HCT116 (cell line): ENCODE results near the gene ADA. TPM values are rescaled to one million over a fixed set of nuclear protein-coding genes. Genes with fewer than 3 reads are reported as not detected.

Experiments
- ATAC-seq: fragments of 200-7000 bp; cut with Tn5 transposase; 2 replicates; pipeline ENCODE4 v1.9.1; 2020; ENCODE audit warnings: mild to moderate bottlenecking, moderate library complexity
- BruUV-seq: library from RNA; stranded (reverse); fragments of 400-500 nt; replicated peaks from 2 replicates; lab custom pipeline; 2021; lab: Mats Ljungman, UMichigan
- CTCF ChIA-PET: fragments of 300-600 bp; sonication (Branson Sonifier 250); formaldehyde crosslinking; loops from one replicate; lab custom pipeline; 2021; ENCODE audit warnings: antibody characterized with exemption; lab: Charles Lee
- POLR2A ChIA-PET: fragments of 300-600, 350-600 bp; sonication (Branson Sonifier 250); formaldehyde crosslinking; loops from one replicate; lab custom pipeline; 2021; ENCODE audit warnings: antibody characterized with exemption; lab: Charles Lee
- RAD21 ChIA-PET, 2 experiments: fragments of 300-600 bp; sonication (Branson Sonifier 250); formaldehyde crosslinking; loops; one replicate each; lab custom pipeline; 2023; ENCODE audit warnings: low total read pairs in 2 of 2; ENCODE audit not compliant: uncharacterized antibody in 2 of 2, unreplicated experiment in 2 of 2, low non-redundant PET in 1 of 2; lab: Charles Lee
- DNase-seq: peaks from one replicate; pipeline ENCODE4 v3.0.0-alpha.2; 2010; ENCODE audit warnings: low read depth, low spot score
- H2AFZ ChIP-seq: fragments of 200-600 bp; shearing (Covaris generic), sonication (generic); 2 replicates; pipeline ENCODE4 v1.6.1; 2017; ENCODE audit warnings: low read depth, mixed run types, mixed read lengths, antibody characterized with exemption, low read length; ENCODE audit not compliant: poor library complexity, severe bottlenecking
- H3K27ac ChIP-seq: 2 replicates; pipeline ENCODE4 v1.5.1; 2012; ENCODE audit warnings: low read depth, low read length
- H3K27me3 ChIP-seq: fragments of 200-600 bp; sonication (generic); 2 replicates; pipeline ENCODE4 v1.6.1; 2016; ENCODE audit warnings: mixed run types, low read length, mixed read lengths; ENCODE audit not compliant: insufficient read depth
- H3K36me3 ChIP-seq, 2 experiments: fragments of 200-500 bp in 1 of 2; fragments of 200-600 bp in 1 of 2; sonication (Bioruptor generic) in 1 of 2; sonication (generic) in 1 of 2; 2 replicates each; pipeline versions ENCODE4 v1.5.1 to v1.6.1; 2014 to 2016; ENCODE audit warnings: low read length in 2 of 2, inconsistent platforms in 1 of 2, mixed read lengths in 1 of 2, mixed run types in 1 of 2; ENCODE audit not compliant: insufficient read depth in 2 of 2, control insufficient read depth in 1 of 2
- H3K4me1 ChIP-seq, 2 experiments: fragments of 200-600 bp in 1 of 2; sonication (generic) in 1 of 2; 2 replicates each; pipeline versions ENCODE4 v1.5.1 to v1.6.1; 2012 to 2017; ENCODE audit warnings: low read length in 2 of 2, inconsistent platforms in 1 of 2, mild to moderate bottlenecking in 1 of 2, mixed read lengths in 1 of 2, mixed run types in 1 of 2, moderate library complexity in 1 of 2; ENCODE audit not compliant: insufficient read depth in 2 of 2, control insufficient read depth in 1 of 2
- H3K4me2 ChIP-seq: fragments of 200-600 bp; sonication (generic); 2 replicates; pipeline ENCODE4 v1.6.1; 2017; ENCODE audit warnings: mixed run types, low read length, mixed read lengths
- H3K4me3 ChIP-seq, 2 experiments: fragments of 200-600 bp in 1 of 2; sonication (generic) in 1 of 2; replicated peaks in 1 of 2; 2 replicates each; pipeline ENCODE4 v1.5.1; 2011 to 2016; ENCODE audit warnings: low read length in 2 of 2, control low read depth in 1 of 2, low read depth in 1 of 2, mild to moderate bottlenecking in 1 of 2, mixed read lengths in 1 of 2, mixed run types in 1 of 2
- H3K79me2 ChIP-seq: fragments of 200-600 bp; sonication (generic); 2 replicates; pipeline ENCODE4 v1.6.1; 2017; ENCODE audit warnings: mild to moderate bottlenecking, mixed run types, low read length, moderate library complexity, mixed read lengths; ENCODE audit not compliant: insufficient read depth
- H3K9ac ChIP-seq: fragments of 200-600 bp; sonication (generic); 2 replicates; pipeline ENCODE4 v1.6.1; 2016; ENCODE audit warnings: low read length, mixed read lengths
- H3K9me2 ChIP-seq: fragments of 200-600 bp; sonication (generic), shearing (Covaris generic); 2 replicates; pipeline ENCODE4 v1.6.1; 2017; ENCODE audit warnings: mixed run types, mild to moderate bottlenecking, moderate library complexity; ENCODE audit not compliant: insufficient read depth
- H3K9me3 ChIP-seq, 2 experiments: fragments of 200-500 bp in 1 of 2; fragments of 200-600 bp in 1 of 2; sonication (Bioruptor generic) in 1 of 2; sonication (generic) in 1 of 2; 2 replicates each; pipeline ENCODE4 v1.6.1; 2014 to 2017; ENCODE audit warnings: low read length in 2 of 2, mixed read lengths in 2 of 2, inconsistent platforms in 1 of 2, low read depth in 1 of 2, mild to moderate bottlenecking in 1 of 2, mixed run types in 1 of 2, moderate library complexity in 1 of 2; ENCODE audit not compliant: control insufficient read depth in 1 of 2, insufficient read depth in 1 of 2
- H4K20me1 ChIP-seq: fragments of 200-600 bp; sonication (generic), shearing (Covaris generic); 2 replicates; pipeline ENCODE4 v1.6.1; 2017; ENCODE audit warnings: mixed run types, mild to moderate bottlenecking, moderate library complexity; ENCODE audit not compliant: insufficient read depth
- JUND ChIP-seq: IDR thresholded peaks from 2 replicates; pipeline ENCODE4 v1.6.1; 2012
- POLR2A ChIP-seq: IDR thresholded peaks from 2 replicates; pipeline ENCODE4 v1.7.0; 2011; ENCODE audit warnings: borderline replicate concordance; ENCODE audit not compliant: insufficient read depth, insufficient read length; ENCODE audit errors: extremely low read depth
- TCF7L2 ChIP-seq: IDR thresholded peaks from 2 replicates; pipeline ENCODE4 v1.7.0; 2011; ENCODE audit warnings: borderline replicate concordance, inconsistent platforms; ENCODE audit not compliant: insufficient read depth, insufficient read length; ENCODE audit errors: extremely low read depth
- ZNF274 ChIP-seq: fragments of 200-500 bp; sonication (Bioruptor generic); IDR thresholded peaks from 2 replicates; pipeline ENCODE4 v1.6.1; 2014; ENCODE audit warnings: mild to moderate bottlenecking, low read depth, low read length, inconsistent platforms
- intact Hi-C: fragments of 100-400 bp; cut with micrococcal nuclease; formaldehyde crosslinking; loops from 2 replicates; pipeline ENCODE4 v1.10.0; 2022
- total RNA-seq: library from RNA; stranded (reverse); gene quantifications from one replicate; pipeline ENCODE4 v1.2.1, GENCODE V29; 2021; ENCODE audit not compliant: unreplicated experiment

Gene ADA
- total RNA-seq, 1 experiment from 2014 or later, result 25.9 TPM

DNA sequence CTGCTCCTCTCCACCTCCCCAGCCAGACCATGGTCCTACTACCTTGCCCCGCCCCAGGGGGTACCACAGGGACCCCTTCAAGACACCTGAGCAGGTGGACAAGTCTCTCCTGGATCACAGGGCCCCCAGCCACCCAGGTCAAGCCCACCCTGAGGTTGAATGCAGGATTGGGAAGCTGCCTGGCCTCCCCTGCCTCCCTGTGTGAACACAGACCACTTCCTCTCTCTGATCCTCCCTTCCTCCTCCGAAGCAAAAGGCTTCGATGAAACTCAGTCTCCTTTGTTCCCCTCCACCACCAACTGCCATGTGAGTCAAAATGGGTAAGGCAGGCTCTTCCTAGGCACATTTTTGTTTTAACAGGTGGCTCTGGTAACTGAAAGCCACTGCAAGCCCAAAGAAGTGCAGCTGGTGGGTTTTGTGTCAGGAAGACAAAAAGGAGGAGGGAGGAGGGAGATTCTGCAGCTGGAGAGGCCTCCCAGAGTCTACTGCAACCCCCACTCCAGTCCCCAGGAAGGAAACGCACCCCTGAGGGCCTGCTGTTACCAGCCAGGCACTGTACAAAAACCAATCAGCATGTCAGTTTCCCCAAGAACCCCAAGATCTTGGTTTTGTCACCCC, 5.4 kb downstream of the ADA start:
- POLR2A ChIA-PET, result no interaction called here
- RAD21 ChIA-PET, result no interaction called here
- Histone ChIP-seq H3K27me3 (no peaks in the 10 kb centered on the region), H4K20me1 (no peaks in the 10 kb centered on the region), H3K36me3 (no peaks in the 10 kb centered on the region), H3K9me3 (no peaks in the 10 kb centered on the region), H2AFZ (no peak overlapping the region), H3K79me2 (no peaks in the 10 kb centered on the region), H3K4me2 (no peak overlapping the region), H3K27ac (no peak overlapping the region), H3K4me3 (no peak overlapping the region), H3K4me1 (peaks cover 13 to 42% of the 10 kb centered on the region in 2 experiments; a peak in 3 of 4 replicates), H3K9ac (no peak overlapping the region), H3K9me2 (no peaks in the 10 kb centered on the region)
- ATAC-seq (no peak), DNase-seq (no peak)
- no TSS peak for BruUV-seq
- CTCF ChIA-PET, result no interaction called here
- TF ChIP-seq POLR2A (no peak), ZNF274 (no peak), TCF7L2 (no peak)
- intact Hi-C loops, result no loop called here

DNA sequence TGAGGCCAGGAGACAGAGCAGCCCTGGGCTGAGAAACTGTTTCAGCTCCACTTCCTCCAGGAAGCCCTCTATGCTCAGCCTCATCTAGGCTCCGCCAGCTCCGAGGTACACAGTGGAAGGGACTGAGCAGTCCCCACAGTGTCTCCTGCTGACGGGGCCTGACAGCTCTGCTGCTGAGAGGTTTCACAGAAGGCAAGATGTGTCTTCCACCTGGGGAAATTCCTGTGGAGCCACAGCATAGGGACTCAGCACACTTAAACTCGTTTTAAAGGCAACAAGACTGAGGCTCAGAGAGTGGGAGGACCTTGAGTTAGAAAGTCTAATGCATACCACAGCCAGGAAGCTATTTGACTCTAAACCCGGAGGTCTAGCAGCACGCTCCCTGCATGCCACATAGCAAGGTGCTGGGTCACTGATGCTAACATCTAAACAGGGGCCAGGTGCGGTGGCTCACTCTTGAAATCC, 6.8 kb downstream of the ADA start:
- Histone ChIP-seq H3K4me3 (no peak overlapping the region), H3K9me2 (no peaks in the 10 kb centered on the region), H3K27me3 (no peaks in the 10 kb centered on the region), H3K4me1 (peaks cover 5 to 31% of the 10 kb centered on the region in 2 experiments; a peak in 3 of 4 replicates), H2AFZ (no peak overlapping the region), H3K4me2 (no peak overlapping the region)
- no peak for DNase-seq
- intact Hi-C loops, result no loop called here
- no peak for TF ChIP-seq JUND
- TF ChIP-seq, all 23 proteins: peak for 0
- H3K27ac ChIP-seq, result no peak overlapping the region
- H3K79me2 ChIP-seq, result no peaks in the 10 kb centered on the region
- H3K9ac ChIP-seq, result no peak overlapping the region
- H4K20me1 ChIP-seq, result no peaks in the 10 kb centered on the region
- peaks cover 0 to 5% of the 10 kb centered on the region in 2 experiments; a peak in 2 of 4 replicates for H3K36me3 ChIP-seq
- ChIA-PET CTCF (interaction anchor here (0.9 kb wide), 1 partner anchor 39 kb away, joined by 4 read pairs; no protein-coding TSS in a partner anchor), POLR2A (interaction anchor here (0.6 kb wide), 1 partner anchor 440 kb away, joined by 3 read pairs; no protein-coding TSS in a partner anchor), RAD21 (no interaction called here)
- ATAC-seq, result no peak
- BruUV-seq, result no TSS peak
- H3K9me3 ChIP-seq, result no peaks in the 10 kb centered on the region
